Measurements from ENCODE around the gene FANCL.
"Not testable (repeated sequence)": the region's sequence is repeated elsewhere in the genome, so short reads cannot be mapped to it uniquely, and the experiment has no call there.

FANCL gene

GRCh38 chr2:58240670-58241545 lies at the start of gene FANCL:
FANCL (minus strand) TSS chr2:58241325; CDS start chr2:58241313, 12 bp downstream.
- peak; percentile 46 for DNase-seq

GRCh38 chr2:58289029-58289428 lies 47.9 kb upstream of the FANCL start:
- no peak for DNase-seq

- no peak for DNase-seq
Measured at GRCh38 chr2:58283931-58284330, 42.8 kb upstream of the FANCL start.

GRCh38 chr2:58275144-58275543 lies 34.0 kb upstream of the FANCL start:
- DNase-seq = not testable (repeated sequence)

GRCh38 chr2:58271826-58272225 lies 30.7 kb upstream of the FANCL start:
- DNase-seq = no peak

GRCh38 chr2:58268685-58269084 lies 27.6 kb upstream of the FANCL start:
- DNase-seq = no peak

GRCh38 chr2:58266211-58266610 lies 25.1 kb upstream of the FANCL start:
- DNase-seq = no peak

GRCh38 chr2:58261209-58261608 lies 20.1 kb upstream of the FANCL start:
- no peak for DNase-seq

- DNase-seq = not testable (repeated sequence)
Measured at GRCh38 chr2:58258456-58258855, 17.3 kb upstream of the FANCL start.

- not testable (repeated sequence) for DNase-seq
Measured at GRCh38 chr2:58251331-58252201, 10.4 kb upstream of the FANCL start.

GRCh38 chr2:58241546-58241864 lies 380 bp upstream of the FANCL start:
- no peak for DNase-seq

- DNase-seq = no peak
Measured at GRCh38 chr2:58239243-58239925, 1.7 kb downstream of the FANCL start.

- no peak for DNase-seq
Measured at GRCh38 chr2:58237741-58238140, 3.4 kb downstream of the FANCL start.

- no peak for DNase-seq
Measured at GRCh38 chr2:58235984-58236383, 5.1 kb downstream of the FANCL start.

- DNase-seq = no peak
Measured at GRCh38 chr2:58235170-58235569, 6.0 kb downstream of the FANCL start.

GRCh38 chr2:58228299-58228698 lies 12.8 kb downstream of the FANCL start:
- no peak for DNase-seq

GRCh38 chr2:58227171-58227917 lies 13.8 kb downstream of the FANCL start:
- DNase-seq = no peak

- no peak for DNase-seq
Measured at GRCh38 chr2:58221909-58222308, 19.2 kb downstream of the FANCL start.

GRCh38 chr2:58215429-58215828 lies 25.7 kb downstream of the FANCL start:
- DNase-seq = no peak

- not testable (repeated sequence) for DNase-seq
Measured at GRCh38 chr2:58210951-58211568, 30.1 kb downstream of the FANCL start.

- no peak for DNase-seq
Measured at GRCh38 chr2:58207189-58207588, 33.9 kb downstream of the FANCL start.

- no peak for DNase-seq
Measured at GRCh38 chr2:58206785-58207184, 34.3 kb downstream of the FANCL start.
